Esophagus muscularis mucosa (tissue), 3 donors: ENCODE measurements around the gene CNOT4.

Experiments used
- CTCF ChIP-seq, 3 experiments: fragments of 200-600 bp in 2 of 3; fragments of 450-650 bp in 1 of 3; sonication (generic) in 2 of 3; IDR thresholded peaks; one replicate each; pipeline ENCODE4 v1.5.1; 2017 to 2019; ENCODE audit warnings: antibody characterized with exemption in 3 of 3, mild to moderate bottlenecking in 2 of 3, moderate library complexity in 1 of 3
- POLR2A ChIP-seq: fragments of 450-650 bp; IDR thresholded peaks from one replicate; pipeline ENCODE4 v1.6.1; 2017; ENCODE audit warnings: antibody characterized with exemption, moderate library complexity, mild to moderate bottlenecking, low read depth

- TF ChIP-seq POLR2A (no peak), CTCF (IDR thresholded peaks at IDR 0.05) (no peak)
These were observed 129.6 kb downstream of the CNOT4 start for GRCh38 chr7:135380351-135380750.
